Epithelial cell of prostate (primary cell): ENCODE results near the gene LSM3.

Experiments
- DNase-seq: peaks from one replicate; pipeline ENCODE4 v3.0.0-alpha.2; 2011; ENCODE audit warnings: low read depth, low spot score
- H3K27ac ChIP-seq: fragments of 450-650 bp; 2 replicates; pipeline ENCODE4 v1.5.1; 2017; ENCODE audit warnings: mild to moderate bottlenecking

Gene LSM3

DNA sequence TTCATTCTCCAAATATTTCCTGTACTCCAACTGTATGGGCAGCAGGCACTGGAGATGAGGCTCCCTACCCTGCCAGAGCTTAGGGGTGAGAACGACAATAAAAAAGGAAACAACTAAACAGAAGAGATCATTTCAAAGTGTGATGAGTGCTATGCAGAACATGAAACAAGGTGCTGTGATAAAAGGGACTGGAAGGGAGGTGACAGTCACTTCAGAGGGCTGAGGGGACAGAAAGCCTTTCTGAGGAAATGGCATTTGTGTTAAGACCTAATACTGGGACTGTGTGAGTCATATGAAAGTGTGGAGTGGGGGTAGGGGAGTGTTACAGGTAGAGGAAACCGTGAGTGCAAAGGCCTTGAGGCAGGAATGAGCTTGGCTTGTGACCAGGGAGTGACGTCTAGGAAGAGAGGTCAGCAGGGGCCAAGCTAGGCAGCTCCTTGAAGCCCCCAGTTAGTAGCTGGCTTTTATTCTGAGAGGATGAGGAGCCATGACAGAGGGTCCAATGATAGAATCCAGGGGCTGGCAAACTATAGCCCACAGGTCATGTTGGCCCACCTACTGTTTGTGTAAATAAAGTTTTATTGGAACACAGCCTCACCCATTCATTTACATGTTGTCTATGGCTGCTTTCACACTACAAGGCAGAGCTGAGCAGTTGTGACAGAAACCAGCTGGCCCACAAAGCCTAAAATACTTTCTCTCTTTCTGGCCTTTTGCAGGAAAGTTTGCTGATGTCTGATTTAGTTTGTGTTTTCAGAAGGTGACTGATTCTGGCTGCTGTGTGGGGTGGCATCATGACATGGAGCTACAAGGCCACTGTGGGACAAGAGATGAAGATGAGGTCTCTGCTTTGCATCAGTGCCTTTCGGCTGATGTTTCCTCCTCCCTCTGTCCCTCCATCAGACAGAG is 56.6 kb downstream of the LSM3 start:
- H3K27ac ChIP-seq: peak overlapping the region; percentile 77
- peak; percentile 50 for DNase-seq

DNA sequence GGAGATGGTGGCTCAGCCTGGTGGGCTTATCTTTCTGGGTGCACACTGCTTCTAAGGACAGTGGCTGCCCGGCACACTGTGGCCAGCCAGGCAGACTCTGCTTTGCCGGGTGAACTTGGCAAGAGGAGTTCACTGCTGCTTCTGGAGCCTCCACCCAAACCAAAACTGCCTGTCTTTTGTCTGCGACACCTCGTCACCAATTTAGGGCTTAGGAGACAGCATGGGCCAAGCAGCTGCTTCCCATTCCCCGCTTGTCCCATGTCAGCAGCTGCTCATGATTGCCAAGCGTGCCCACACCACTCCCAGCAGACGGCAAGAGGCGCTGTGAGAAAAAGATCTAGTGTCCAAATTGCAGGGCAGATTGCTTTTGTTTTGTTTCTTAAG is 57.3 kb downstream of the LSM3 start:
- no peak for DNase-seq
- peak overlapping the region; percentile 77 for H3K27ac ChIP-seq

DNA sequence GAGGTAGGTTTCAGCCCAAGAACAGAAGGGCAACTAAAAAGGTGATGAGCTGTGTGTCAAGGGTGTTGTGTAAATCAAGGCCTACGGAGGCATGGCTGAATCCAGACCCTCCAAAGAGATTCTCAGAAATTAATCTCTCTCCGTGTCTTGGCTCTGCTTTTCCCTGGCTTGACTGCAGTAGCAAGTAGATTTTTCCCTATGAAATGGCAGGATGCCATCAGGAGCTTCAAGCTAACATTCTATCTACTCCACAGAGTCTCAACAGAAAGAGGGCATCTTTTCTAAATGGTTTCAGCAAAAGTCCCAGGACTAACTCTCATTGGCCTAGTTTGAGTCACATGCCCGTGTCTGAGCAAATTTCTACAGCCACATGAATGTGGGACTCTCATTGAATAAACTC is 58.3 kb downstream of the LSM3 start:
- H3K27ac ChIP-seq: no peak overlapping the region
- DNase-seq: no peak

DNA sequence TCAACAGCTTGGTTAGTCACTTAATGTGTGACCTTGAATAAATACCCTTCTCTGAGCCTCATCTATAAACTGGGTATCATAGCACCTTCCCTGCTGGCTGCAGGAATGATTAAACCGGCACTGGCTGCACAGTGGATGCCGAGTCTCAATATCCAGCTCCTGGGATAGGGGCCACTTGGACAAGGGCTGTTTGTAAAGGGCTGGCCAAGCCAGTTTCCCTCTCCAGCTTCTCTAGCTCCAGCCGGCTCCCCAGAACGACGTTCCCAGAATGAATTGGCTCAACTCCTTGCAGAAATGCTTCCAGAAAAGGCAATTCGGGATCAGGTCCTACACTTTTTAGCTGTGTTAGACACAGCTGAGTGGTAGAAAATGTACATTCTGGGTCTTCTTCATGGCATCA is 58.8 kb downstream of the LSM3 start:
- H3K27ac ChIP-seq: no peak overlapping the region
- DNase-seq: no peak

DNA sequence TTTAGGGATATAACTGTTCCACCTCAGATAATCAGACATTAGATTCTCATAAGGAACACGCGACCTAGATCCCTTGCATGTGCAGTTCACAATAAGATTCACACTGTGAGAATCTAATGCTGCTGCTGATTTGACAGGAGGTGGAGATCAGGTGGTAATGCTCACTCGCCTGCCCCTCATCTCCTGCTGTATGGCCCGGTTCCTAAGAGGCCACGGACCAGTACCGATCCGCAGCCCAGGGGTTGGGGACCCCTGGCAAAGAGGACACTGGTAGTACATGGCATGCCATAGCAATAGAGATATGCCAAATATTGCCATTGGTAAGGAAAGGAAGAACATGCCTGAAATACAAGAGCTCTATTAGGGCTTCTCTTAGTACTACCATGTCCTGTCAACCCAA is 59.7 kb downstream of the LSM3 start:
- no peak overlapping the region for H3K27ac ChIP-seq
- DNase-seq: no peak

DNA sequence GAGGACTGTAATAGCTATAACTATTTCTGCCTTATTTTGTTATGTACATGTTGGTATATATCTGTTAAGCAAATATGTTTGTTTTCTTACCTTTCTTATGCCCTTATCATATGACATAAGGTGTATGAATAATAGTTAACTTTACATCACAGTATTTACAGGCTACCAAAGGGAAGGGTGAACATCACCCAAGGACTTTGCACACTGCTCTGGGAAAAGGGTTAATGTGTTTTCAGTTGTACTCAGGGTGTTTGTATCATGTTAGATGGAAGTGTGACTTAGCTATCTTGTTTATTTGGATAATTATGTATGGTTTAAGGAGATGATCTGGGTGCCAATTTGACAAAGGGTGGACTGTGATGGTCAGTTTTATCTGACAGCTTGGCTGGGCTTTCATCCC is 60.3 kb downstream of the LSM3 start:
- no peak for DNase-seq
- no peak overlapping the region for H3K27ac ChIP-seq

DNA sequence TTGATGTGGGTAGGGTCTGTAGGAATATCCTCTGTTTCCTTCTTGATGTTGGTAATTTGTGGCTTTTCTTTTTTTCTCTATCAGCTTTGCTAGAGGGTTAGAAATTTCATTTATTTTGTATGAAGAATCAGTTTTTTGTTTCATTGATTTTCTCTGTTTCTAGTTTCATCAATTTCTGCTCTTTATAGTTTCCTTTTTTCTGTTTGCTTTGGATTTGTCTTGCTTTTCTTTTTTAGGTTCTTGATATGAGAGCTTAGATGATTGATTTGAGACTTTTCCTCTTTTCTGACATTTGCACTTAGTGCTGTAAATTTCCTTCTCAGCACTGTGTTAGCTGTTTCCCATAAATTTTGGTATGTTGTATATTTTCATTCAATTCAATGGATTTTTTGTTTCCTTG is 61.3 kb downstream of the LSM3 start:
- DNase-seq: no peak
- H3K27ac ChIP-seq: no peak overlapping the region

DNA sequence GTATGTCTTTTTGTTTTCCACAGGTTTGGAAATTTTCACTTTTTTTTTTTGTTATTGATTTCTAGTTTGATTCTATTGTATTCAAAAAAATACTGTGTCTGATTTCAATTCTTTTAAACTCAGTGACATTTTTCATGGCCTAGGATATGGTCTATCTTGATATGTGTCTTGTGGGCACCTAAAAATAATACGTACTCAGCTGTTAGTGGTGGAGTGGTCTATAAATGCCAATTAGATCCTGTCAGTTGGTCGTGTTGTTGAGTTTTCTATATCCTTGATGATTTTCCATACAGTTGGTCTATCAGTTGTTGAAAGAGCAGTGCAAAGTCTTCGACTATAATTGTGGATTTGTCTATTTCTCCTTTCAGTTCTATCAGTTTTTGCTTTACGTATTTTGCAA is 61.7 kb downstream of the LSM3 start:
- DNase-seq: no peak
- H3K27ac ChIP-seq: no peak overlapping the region

DNA sequence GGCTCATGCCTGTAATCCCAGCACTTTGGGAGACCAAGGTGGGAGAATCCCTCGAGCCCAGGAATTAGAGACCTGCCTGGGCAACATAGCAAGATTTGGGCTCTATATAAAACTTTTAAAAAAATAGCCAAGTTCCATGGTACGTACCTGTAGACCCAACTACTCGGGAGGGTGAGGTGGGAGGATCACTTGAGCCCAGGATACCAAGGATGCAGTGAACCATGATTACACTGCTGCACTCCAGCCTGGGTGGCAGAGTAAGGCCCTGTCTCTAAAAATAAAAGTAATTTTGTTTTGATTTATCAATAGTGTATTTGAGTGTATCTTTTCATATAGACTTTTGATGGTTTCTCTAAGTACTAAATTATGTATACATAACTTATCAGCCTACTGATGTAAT is 63.1 kb downstream of the LSM3 start:
- no peak for DNase-seq
- no peak overlapping the region for H3K27ac ChIP-seq

DNA sequence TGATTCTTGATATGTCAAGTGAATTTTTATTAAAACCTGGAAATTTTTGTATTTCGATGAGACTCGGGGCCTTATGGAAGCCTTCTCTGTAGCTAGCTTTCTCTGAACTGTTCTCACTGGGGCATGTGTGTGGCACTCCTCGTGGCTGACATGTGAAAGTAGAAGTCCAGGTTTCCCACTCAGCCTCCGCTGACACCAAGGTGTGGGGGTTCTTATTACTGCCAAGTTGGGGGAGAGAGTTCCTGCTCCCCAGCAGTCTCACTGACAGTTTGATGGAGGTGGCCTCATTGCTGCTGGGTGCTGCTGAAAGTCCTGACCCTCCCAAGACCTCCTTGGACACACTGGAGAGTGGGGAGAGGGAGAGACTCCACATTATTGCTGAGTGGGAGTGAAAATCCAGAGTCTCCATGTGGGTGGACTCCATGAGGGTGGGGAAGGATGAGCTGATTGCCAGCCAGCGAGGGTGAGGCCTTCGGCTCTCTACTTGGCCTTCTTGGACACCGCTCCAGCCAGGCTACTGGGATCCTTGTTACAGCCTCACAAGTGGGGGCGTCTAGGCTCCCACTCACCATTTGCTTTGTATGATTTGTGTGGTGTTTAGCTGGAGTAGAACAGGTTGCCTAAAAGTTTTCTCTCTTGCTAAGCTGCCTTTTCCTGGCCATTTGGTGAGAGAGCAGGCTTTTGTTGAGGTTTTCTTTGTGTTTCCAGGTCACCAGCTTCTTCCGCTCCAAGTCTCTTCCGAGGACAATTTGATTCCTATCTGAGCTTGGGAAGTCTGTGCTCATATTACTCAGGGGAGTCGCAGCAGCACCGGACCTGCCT is 64.1 kb downstream of the LSM3 start:
- DNase-seq: no peak

DNA sequence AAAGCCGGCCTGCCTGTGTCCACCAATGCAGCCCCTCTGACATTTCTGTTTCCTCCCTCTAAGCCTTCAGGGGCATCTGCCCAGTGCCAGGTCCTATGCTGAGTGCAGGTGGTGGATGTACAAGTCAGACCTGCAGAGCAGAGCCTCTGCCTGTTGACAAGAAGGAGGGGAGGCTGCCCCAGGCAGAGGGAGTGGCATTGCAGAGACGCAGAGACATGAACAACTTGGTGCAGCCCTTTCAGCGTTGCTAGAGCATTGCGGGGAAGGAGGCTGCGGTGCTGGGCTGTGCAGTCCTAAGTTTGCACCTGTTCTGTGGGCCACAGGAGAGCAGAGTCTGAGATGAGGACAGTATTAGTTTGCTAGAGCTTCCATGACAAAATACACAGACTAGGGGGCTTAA is 65.2 kb downstream of the LSM3 start:
- DNase-seq: no peak

More for the DNA sequence above, 64.1 kb downstream of the LSM3 start:
- H3K27ac ChIP-seq: no peak overlapping the region

DNA sequence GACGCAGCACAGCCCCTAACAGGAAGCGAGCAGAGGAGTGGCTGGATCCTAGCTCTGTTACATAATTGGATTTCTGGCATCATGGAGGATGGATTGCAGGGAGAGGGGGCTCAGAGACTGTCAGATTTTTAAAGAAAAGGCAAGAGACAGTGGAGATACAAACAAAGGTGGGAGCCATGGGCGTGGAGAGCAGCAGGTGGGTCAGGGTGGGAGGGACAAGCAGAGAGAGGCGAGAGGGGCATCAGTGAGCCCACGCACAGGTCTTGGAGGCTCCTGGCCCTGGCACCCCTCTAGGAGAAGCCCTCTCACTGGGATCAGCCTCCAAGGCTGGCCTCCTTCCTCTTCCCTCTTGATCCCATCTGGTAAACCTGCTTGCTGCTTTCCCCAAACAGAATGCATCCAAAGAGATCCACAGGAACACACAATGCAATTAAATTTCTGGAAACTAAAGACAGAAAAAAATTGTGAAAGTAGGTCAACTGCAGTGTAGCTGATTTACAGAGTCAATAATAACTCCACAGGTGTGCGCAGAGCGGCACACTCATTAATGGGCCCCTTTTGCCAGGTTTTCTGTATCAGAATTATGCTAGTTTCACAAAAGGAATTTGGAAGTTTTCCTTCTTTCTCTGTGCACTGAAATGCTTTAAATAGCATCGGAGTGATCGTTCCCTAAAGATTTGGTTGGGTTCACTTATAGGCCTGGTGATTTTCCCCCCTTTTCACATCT is 66.1 kb downstream of the LSM3 start:
- DNase-seq: no peak
- H3K27ac ChIP-seq: no peak overlapping the region

More for the DNA sequence above, 65.2 kb downstream of the LSM3 start:
- H3K27ac ChIP-seq: no peak overlapping the region

DNA sequence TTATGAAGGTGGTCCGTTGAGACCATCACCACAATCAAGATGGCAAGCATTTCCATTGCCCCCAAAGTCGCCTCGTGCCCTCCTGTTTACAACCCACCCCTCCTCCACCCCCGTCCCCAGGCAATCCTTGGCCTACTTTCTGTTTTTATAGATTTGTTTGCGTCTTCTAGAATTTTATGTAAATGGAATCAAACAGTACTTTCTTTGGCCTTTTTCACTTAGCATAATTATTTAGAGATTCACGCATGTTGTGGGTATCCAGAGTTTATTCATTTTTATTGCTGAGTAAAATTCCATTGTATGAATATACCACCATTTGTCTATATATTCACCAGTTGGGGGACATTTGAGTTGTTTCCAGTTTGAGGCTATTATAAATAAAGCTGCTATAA is 66.6 kb downstream of the LSM3 start:
- H3K27ac ChIP-seq: no peak overlapping the region
- DNase-seq: no peak

DNA sequence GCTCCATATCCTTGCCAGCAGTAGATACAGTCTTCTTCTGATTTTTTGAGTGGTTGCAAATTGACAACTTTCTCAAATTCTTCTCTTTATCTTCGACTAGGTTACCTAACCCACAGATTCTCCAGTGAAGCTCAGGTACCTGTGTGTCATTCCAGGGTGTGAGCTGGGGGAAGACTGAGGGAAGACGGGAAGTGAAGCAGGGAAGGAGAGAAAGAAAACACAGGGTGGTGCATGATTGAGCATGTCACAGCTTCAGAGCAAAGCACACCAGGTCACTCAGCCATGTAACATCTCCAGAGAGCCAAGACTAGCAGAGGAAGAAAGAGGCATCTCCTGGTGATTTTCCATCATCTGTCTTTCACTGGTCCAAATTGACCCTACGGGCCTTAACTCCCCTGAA is 67.2 kb downstream of the LSM3 start:
- DNase-seq: no peak
- H3K27ac ChIP-seq: no peak overlapping the region

DNA sequence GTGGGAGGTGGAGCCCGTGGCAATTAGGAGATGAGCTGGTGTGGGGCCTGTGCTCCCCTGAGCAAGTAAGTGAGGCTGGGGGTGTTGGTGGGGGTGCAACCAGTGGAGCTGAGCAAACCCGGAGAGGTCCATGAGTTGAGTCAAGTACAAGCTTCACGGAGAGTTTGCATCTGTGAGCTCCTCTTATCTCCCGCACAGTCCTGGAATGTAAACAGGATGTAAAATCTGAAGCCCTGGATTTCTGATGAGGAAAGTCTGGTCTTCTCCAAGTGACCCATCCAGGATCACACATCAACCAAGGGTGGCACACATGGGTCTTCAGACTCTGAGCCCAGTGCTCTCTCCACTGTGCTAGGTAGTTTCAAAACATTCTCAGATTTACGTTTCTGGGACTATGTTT is 67.8 kb downstream of the LSM3 start:
- no peak for DNase-seq

DNA sequence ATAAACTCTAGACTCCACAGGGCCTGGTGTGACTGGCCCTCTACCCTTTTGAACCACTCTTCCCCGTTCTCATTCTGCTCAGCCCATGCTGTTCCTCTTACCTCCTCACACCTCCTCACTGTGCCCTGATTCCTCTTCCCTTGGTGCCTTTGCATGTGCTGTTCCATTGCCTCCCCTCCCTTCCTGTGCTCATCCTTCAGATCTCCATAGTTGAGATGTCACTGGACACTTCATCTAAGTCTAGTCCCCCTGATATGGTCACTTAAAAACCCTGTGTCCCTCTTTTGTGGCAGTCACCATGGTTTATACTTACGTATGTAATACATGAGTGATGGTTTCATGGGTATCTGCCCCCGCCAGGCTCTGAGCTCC is 69.8 kb downstream of the LSM3 start:
- DNase-seq: no peak
- H3K27ac ChIP-seq: no peak overlapping the region

More for the DNA sequence above, 67.8 kb downstream of the LSM3 start:
- no peak overlapping the region for H3K27ac ChIP-seq

DNA sequence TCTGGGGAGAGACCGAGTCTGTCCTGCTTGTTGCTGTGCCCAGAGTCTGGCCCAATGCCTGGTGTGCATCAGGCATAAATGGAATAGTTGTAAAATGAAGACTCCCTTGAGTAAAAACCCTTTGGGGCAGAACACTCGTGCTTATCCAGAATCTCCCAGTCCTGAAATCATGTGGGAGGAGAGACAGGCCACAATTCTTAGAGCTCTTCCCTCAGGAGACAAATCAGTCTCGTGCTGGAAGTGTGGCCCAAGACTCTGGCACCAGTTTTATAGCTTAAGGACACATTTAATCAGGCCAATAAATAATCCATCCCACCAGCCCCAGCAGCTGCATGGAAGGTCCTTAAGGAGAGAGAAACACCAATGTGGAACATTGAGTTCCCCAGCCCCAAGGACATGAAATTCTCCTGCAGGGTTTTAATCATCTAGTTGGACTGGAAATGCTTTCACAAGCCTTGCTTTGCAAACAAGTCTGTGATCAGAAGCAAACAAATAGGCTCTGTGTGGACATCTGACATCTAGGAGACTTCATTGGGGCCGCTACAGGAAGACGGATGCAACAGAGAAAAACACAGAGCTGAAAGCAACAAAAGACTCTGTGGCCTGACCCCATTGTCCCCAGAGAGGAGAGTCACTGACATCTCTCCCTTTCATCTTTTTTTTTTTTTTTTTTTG is 70.4 kb downstream of the LSM3 start:
- DNase-seq: no peak
- H3K27ac ChIP-seq: no peak overlapping the region
